Ovary (tissue), 9 donors: ENCODE data around the gene KIAA1614. TPM values are rescaled to one million over a fixed set of nuclear protein-coding genes. Genes with fewer than 3 reads are reported as not detected.

Experiments used
- DNase-seq, 5 donors: peaks; one replicate each; pipeline ENCODE4 v3.0.0-alpha.2; 2019 to 2020
- H3K27ac ChIP-seq, 2 donors: fragments of 200-600 bp; one replicate each; pipeline versions ENCODE4 v1.5.1 to v1.8.0; 2019 to 2022
- H3K27me3 ChIP-seq: fragments of 200-600 bp; one replicate; pipeline ENCODE4 v1.8.0; 2022
- H3K36me3 ChIP-seq: fragments of 200-600 bp; sonication (generic); one replicate; pipeline ENCODE4 v1.5.1; 2019
- H3K4me1 ChIP-seq: one replicate; pipeline ENCODE4 v1.8.1; 2013; ENCODE audit warnings: mild to moderate bottlenecking, moderate library complexity; ENCODE audit not compliant: insufficient read depth
- H3K4me3 ChIP-seq: fragments of 200-600 bp; sonication (generic); one replicate; pipeline ENCODE4 v1.5.1; 2017
- H3K9me3 ChIP-seq, 2 donors: fragments of 200-600 bp in 1 of 2; sonication (generic) in 1 of 2; one replicate each; pipeline versions ENCODE4 v1.5.1 to v1.8.1; 2013 to 2019; ENCODE audit warnings: mild to moderate bottlenecking in 1 of 2, moderate library complexity in 1 of 2
- EP300 ChIP-seq: sonication (generic); formaldehyde crosslinking; IDR thresholded peaks from one replicate; pipeline ENCODE4 v1.6.1; 2017; ENCODE audit warnings: antibody characterized with exemption
- POLR2A ChIP-seq: fragments of 450-650 bp; IDR thresholded peaks from one replicate; pipeline ENCODE4 v1.6.1; 2017; ENCODE audit warnings: antibody characterized with exemption, mild to moderate bottlenecking, moderate library complexity
- WGBS, 3 donors: extraction: QIAGEN DNeasy Blood & Tissue Kit in 1 of 3; methylation state at CpG; one replicate each; pipeline versions ENCODE4 v1.1.5 to v1.1.7; 2013 to 2017; 5-methylcytosine and 5-hydroxymethylcytosine counted together
- intact Hi-C, 4 donors: fragments of 100-400 bp; cut with DNase I; formaldehyde crosslinking; loops; one replicate each; pipeline versions ENCODE4 v1.11.0 to v1.15.1; 2022 to 2023
- polyA plus RNA-seq, 2 donors: library from polyadenylated mRNA; stranded (reverse); fragments of 200-250 nt in 1 of 2; fragments of 350-450 nt in 1 of 2; fragmentation: Illumina TruSeq in 1 of 2; extraction: RNeasy Lipid Tissue Mini Kit (QIAGEN cat#74804) in 1 of 2; gene quantifications; one replicate each; pipeline ENCODE4 v1.2.3, GENCODE V29; 2013 to 2014
- total RNA-seq, 7 donors: library from RNA; depleted of rRNA in 2 of 7; stranded (reverse); fragments of >200 nt in 2 of 7; fragmentation: NEBNext Ultra II Directional in 3 of 7; extraction: Animal tissue kit (Norgen Biotek cat#: 25700) in 3 of 7; gene quantifications; one replicate each; pipeline versions ENCODE4 v1.1.0 to v1.2.4, GENCODE V29; 2016 to 2023
- TF ChIP-seq, protein P1 (sequence below), 3 donors: fragments of 450-650 bp in 2 of 3; fragments of 200-600 bp in 1 of 3; IDR thresholded peaks; one replicate each; pipeline versions ENCODE4 v1.5.1 to v1.8.0; 2016 to 2022; ENCODE audit warnings: antibody characterized with exemption in 3 of 3, mild to moderate bottlenecking in 1 of 3
- donor health status: DM: no; HTN: no; CAD: no; lungs with moderate emphysema.
- donor health status: DM: no; HTN: no; CAD: no.
- donor health status: Bipolar disorder and iron deficiency.
- donor health status: DM: yes; HTN: yes; CAD: no.
- donor health status: DM: no; HTN: no; CAD: no.
- donor health status: DM: yes; HTN: yes; CAD: no.

The KIAA1614 gene
- total and polyA plus RNA-seq, 9 donors = 1.1 to 15.1 (median 10.5) TPM

DNA sequence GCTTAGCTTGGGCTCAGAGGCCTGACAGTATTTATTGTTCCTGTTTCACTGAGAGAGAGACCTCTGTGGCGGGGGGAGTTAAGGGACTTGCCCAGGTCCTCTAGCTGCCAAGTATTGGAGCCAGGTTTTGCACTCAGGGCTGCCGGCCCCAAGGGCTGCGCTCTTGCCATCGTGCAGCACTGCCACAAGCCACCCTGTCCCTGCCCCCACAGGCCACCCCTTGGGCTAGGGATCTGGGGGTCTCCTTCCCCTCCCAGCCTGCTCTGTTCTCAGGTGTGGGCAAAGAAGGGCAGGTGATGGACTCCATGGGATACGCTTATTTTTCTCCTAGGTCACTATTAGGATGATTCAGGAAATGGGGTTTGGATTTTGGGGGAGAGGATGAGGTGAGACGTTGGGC lies 8.7 kb downstream of the KIAA1614 start:
- no peaks in the 10 kb centered on the region for H3K9me3 ChIP-seq
- intact Hi-C loops = loop anchor here in 1 of 4 donors (10.0 kb wide), 1 partner anchor 93 kb away; no protein-coding TSS in a partner anchor
- no peaks in the 10 kb centered on the region for H3K27me3 ChIP-seq
- H3K4me1 ChIP-seq = peaks cover 2% of the 10 kb centered on the region
- DNase-seq = no peak
- H3K36me3 ChIP-seq = no peaks in the 10 kb centered on the region
- WGBS, 3 donors = 90 to 93% (median 93%) methylated on average over 6 of the region's 6 CpGs
- H3K4me3 ChIP-seq = no peak overlapping the region
- no peak overlapping the region for H3K27ac ChIP-seq
- no peak for TF ChIP-seq POLR2A
- TF ChIP-seq, protein P1, sequence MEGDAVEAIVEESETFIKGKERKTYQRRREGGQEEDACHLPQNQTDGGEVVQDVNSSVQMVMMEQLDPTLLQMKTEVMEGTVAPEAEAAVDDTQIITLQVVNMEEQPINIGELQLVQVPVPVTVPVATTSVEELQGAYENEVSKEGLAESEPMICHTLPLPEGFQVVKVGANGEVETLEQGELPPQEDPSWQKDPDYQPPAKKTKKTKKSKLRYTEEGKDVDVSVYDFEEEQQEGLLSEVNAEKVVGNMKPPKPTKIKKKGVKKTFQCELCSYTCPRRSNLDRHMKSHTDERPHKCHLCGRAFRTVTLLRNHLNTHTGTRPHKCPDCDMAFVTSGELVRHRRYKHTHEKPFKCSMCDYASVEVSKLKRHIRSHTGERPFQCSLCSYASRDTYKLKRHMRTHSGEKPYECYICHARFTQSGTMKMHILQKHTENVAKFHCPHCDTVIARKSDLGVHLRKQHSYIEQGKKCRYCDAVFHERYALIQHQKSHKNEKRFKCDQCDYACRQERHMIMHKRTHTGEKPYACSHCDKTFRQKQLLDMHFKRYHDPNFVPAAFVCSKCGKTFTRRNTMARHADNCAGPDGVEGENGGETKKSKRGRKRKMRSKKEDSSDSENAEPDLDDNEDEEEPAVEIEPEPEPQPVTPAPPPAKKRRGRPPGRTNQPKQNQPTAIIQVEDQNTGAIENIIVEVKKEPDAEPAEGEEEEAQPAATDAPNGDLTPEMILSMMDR (IDR thresholded peaks at IDR 0.05) = no peak
- TF ChIP-seq EP300 = no peak

DNA sequence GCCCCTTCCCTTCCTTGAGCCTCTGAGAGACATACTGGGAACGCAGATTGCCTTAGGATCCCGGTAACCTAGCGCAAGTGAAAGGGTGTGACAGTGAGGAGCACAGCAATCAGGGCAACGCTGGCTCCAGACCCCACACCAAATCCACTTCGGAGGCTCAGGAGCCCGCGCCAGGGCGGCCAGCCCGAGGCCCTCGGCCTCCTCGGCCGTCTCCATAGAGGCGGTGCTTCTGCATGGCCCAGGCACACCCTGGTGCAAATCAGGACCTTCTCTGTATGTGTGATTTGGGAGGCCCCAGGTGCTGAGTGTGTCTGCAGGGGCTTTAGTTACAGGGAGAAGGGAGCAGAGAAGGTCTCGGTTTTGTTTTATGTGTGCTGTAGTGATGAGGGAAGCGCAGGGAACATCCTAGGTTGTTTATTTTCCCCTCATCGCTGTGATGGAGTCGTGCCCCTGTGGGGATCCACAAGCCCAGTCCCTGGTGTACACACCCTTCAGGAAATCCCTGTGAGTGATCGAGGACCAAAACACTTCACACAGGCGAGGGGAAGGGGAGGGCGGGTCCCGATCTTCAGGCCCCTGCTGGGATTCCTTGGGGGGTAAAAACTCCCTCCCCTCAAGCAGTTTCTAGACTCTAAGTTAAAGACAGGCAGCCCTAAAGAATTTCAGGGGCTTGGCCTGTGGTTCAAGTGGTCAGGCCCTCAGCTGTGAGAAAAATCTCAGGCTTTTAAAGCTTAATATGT lies 9.4 kb downstream of the KIAA1614 start:
- no peak for DNase-seq
- H3K9me3 ChIP-seq = no peaks in the 10 kb centered on the region
- H3K27me3 ChIP-seq = no peaks in the 10 kb centered on the region
- no peaks in the 10 kb centered on the region for H3K36me3 ChIP-seq
- WGBS, 3 donors = 84 to 87% (median 86%) methylated on average over 21 of the region's 21 CpGs
- intact Hi-C loops = loop anchor here in 1 of 4 donors (10.0 kb wide), 1 partner anchor 93 kb away; no protein-coding TSS in a partner anchor
- H3K4me1 ChIP-seq = peaks cover 5% of the 10 kb centered on the region
- H3K27ac ChIP-seq = no peak overlapping the region
- TF ChIP-seq POLR2A (no peak), EP300 (no peak)
- TF ChIP-seq, protein P1 (IDR thresholded peaks at IDR 0.05) = no peak
- H3K4me3 ChIP-seq = no peak overlapping the region

DNA sequence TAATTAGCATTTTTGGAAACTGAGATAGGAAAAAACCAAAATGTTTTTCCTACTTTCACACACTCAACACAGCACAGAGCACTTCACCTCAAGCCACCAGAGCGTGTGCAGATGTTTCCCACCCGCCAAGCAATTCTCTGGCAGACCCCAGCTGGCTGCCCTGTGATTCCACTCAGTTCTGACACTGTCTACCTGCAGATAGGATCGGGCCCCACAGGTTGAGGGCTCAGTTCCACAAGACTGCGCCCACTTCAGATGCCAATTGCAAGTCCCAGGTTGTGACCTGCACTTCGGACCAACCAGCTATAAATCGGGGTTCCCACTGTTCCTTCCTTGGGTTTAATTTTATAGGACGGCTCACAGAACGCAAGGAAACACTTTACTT lies 9.9 kb downstream of the KIAA1614 start:
- no peak for DNase-seq
- Histone ChIP-seq H3K9me3 (no peaks in the 10 kb centered on the region), H3K36me3 (no peaks in the 10 kb centered on the region), H3K27ac (no peak overlapping the region), H3K4me3 (no peak overlapping the region), H3K4me1 (peaks cover 10% of the 10 kb centered on the region), H3K27me3 (no peaks in the 10 kb centered on the region)
- TF ChIP-seq POLR2A (no peak), EP300 (no peak)
- TF ChIP-seq, protein P1 (IDR thresholded peaks at IDR 0.05) = no peak
- intact Hi-C loops = loop anchor here in 1 of 4 donors (10.0 kb wide), 1 partner anchor 92 kb away; no protein-coding TSS in a partner anchor
- WGBS, 3 donors = 87 to 90% (median 89%) methylated on average over 8 of the region's 8 CpGs

DNA sequence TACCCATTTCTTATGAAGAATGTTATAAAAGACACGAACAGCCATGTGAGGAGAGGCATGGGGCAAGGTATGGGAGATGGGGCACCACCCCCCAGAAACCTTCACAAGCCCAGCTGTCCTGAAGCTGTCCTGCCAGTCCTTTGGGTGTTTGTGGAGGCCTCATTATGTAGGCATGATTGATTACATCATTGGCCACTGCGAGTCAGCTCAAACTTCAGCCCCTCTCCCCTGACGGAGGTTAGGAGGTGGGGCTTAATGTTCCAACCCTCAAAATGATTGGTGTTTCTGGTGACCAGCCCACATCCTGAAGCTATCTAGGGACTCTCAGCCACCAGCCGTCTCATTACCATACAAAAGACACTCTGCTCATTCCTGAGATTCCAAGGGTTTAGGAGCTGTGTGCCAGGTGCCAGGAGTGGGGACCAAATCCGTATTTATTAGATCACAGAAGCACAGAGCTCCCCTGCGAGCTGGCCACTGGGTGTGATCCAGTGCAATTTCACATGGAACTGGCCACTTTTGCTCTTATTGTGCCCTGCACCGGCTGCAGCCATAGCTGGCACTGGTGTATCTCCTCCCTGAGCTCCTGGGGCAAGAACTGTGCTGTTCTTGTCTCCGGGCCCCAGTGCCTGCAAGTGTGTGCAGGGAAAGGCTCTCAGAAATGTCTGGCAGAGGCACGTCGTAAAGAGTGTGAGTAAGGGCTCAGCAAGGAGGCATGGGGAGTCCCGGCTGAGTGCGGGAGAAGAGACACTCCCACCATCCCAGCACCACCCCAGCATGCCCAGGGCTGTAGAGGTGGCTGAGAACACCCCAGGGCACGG lies 10.5 kb downstream of the KIAA1614 start:
- Histone ChIP-seq H3K9me3 (no peaks in the 10 kb centered on the region), H3K4me1 (peaks cover 15% of the 10 kb centered on the region), H3K27me3 (no peaks in the 10 kb centered on the region), H3K27ac (no peak overlapping the region), H3K36me3 (no peaks in the 10 kb centered on the region), H3K4me3 (no peak overlapping the region)
- 74 to 82% (median 82%) methylated on average over 13 of the region's 13 CpGs for WGBS, 3 donors
- no peak for DNase-seq
- intact Hi-C loops = loop anchor here in 1 of 4 donors (10.0 kb wide), 1 partner anchor 92 kb away; no protein-coding TSS in a partner anchor
- TF ChIP-seq POLR2A (no peak), EP300 (no peak)
- TF ChIP-seq, protein P1 (IDR thresholded peaks at IDR 0.05) = no peak
